ENCODE results near the gene ITIH4. TPM values are rescaled to one million over a fixed set of nuclear protein-coding genes. Genes with fewer than 3 reads are reported as not detected.

Gene ITIH4
- total RNA-seq, 1 experiment from 2014 or later: 1.5 TPM

- in situ Hi-C loops (cut with HindIII; ENCODE audit: low pct_unique_long_range_greater_than_20kb, low sequenced_read_pairs): no loop called here
- POLR2A ChIA-PET: no interaction called here
Observed at GRCh38 chr3:52792413-52792812, 38.1 kb downstream of the ITIH4 start.

GRCh38 chr3:52791928-52792327 is 38.5 kb downstream of the ITIH4 start:
- TF ChIP-seq CTCF (IDR thresholded peaks at IDR 0.05): no peak
- TF ChIP-seq SIN3A (IDR thresholded peaks at IDR 0.05; ENCODE audit: borderline replicate concordance, insufficient read depth, low read depth, low read length): no peak
- no peak for TF ChIP-seq REST (IDR thresholded peaks at IDR 0.05; ENCODE audit: insufficient read depth in 1 of 2, low read depth in 2 of 2, low read length in 1 of 2)
- no peak for TF ChIP-seq POLR2AphosphoS5 (IDR thresholded peaks at IDR 0.05; ENCODE audit: low read depth, low read length)
- no peak for TF ChIP-seq TCF7L2 (IDR thresholded peaks at IDR 0.05; ENCODE audit: low read depth, low read length)
- Histone ChIP-seq H3K36me3 (ENCODE audit: control insufficient read depth, insufficient read depth, low read length) (no peaks in the 10 kb centered on the region), H3K4me1 (ENCODE audit: control insufficient read depth, insufficient read depth, low read length) (no peaks in the 10 kb centered on the region), H3K27me3 (ENCODE audit: control insufficient read depth, insufficient read depth, low read length) (no peaks in the 10 kb centered on the region), H3K4me3 (ENCODE audit: low read depth in 2 of 2, low read length in 2 of 2) (no peak overlapping the region), H3K27ac (ENCODE audit: low read length) (no peak overlapping the region), H3K9me3 (ENCODE audit: control insufficient read depth, insufficient read depth, low read depth, low read length) (no peaks in the 10 kb centered on the region)
- intact Hi-C loops (cut with micrococcal nuclease; ENCODE audit: unreplicated experiment): no loop called here
- no peak for ATAC-seq
- no TSS peak for BruUV-seq (replicated peaks)
- POLR2A ChIA-PET: no interaction called here
- in situ Hi-C loops (cut with HindIII; ENCODE audit: low pct_unique_long_range_greater_than_20kb, low sequenced_read_pairs): no loop called here
- CTCF ChIA-PET: interaction anchor here (1.3 kb wide), 1 partner anchor 29 kb away, joined by 7 read pairs; no protein-coding TSS in a partner anchor
- DNase-seq (ENCODE audit: low read depth, low spot score): no peak

More at GRCh38 chr3:52792413-52792812, 38.1 kb downstream of the ITIH4 start:
- CTCF ChIA-PET: interaction anchor here (0.7 to 1.3 kb wide), 2 partner anchors 29 to 50 kb away, joined by 3 to 7 read pairs; no protein-coding TSS in a partner anchor
- TF ChIP-seq REST (IDR thresholded peaks at IDR 0.05; ENCODE audit: insufficient read depth in 1 of 2, low read depth in 2 of 2, low read length in 1 of 2) (no peak), TCF7L2 (IDR thresholded peaks at IDR 0.05; ENCODE audit: low read depth, low read length) (no peak), CTCF (IDR thresholded peaks at IDR 0.05) (no peak; the same call in 1 of the 2 replicates), SIN3A (IDR thresholded peaks at IDR 0.05; ENCODE audit: borderline replicate concordance, insufficient read depth, low read depth, low read length) (no peak), POLR2AphosphoS5 (IDR thresholded peaks at IDR 0.05; ENCODE audit: low read depth, low read length) (no peak)
- DNase-seq (ENCODE audit: low read depth, low spot score) (no peak), ATAC-seq (no peak)
- intact Hi-C loops (cut with micrococcal nuclease; ENCODE audit: unreplicated experiment): no loop called here
- no TSS peak for BruUV-seq (replicated peaks)
- Histone ChIP-seq H3K27me3 (ENCODE audit: control insufficient read depth, insufficient read depth, low read length) (no peaks in the 10 kb centered on the region), H3K36me3 (ENCODE audit: control insufficient read depth, insufficient read depth, low read length) (no peaks in the 10 kb centered on the region), H3K9me3 (ENCODE audit: control insufficient read depth, insufficient read depth, low read depth, low read length) (no peaks in the 10 kb centered on the region), H3K4me3 (ENCODE audit: low read depth in 2 of 2, low read length in 2 of 2) (no peak overlapping the region), H3K4me1 (ENCODE audit: control insufficient read depth, insufficient read depth, low read length) (no peaks in the 10 kb centered on the region), H3K27ac (ENCODE audit: low read length) (no peak overlapping the region)
